ENCODE data around the gene ZNF287.
"Not testable (repeated sequence)": the region's sequence is repeated elsewhere in the genome, so short reads cannot be mapped to it uniquely, and the experiment has no call there.

Gene ZNF287

GRCh38 chr17:16534236-16534635 is 34.8 kb downstream of the ZNF287 start:
- TF ChIP-seq, protein P1, sequence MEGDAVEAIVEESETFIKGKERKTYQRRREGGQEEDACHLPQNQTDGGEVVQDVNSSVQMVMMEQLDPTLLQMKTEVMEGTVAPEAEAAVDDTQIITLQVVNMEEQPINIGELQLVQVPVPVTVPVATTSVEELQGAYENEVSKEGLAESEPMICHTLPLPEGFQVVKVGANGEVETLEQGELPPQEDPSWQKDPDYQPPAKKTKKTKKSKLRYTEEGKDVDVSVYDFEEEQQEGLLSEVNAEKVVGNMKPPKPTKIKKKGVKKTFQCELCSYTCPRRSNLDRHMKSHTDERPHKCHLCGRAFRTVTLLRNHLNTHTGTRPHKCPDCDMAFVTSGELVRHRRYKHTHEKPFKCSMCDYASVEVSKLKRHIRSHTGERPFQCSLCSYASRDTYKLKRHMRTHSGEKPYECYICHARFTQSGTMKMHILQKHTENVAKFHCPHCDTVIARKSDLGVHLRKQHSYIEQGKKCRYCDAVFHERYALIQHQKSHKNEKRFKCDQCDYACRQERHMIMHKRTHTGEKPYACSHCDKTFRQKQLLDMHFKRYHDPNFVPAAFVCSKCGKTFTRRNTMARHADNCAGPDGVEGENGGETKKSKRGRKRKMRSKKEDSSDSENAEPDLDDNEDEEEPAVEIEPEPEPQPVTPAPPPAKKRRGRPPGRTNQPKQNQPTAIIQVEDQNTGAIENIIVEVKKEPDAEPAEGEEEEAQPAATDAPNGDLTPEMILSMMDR (conservative IDR thresholded peaks at IDR 0.05; ENCODE audit: low read depth, low read length) = no peak
- no peak overlapping the region for H3K4me3 ChIP-seq (ENCODE audit: low read depth, low read length)
- DNase-seq (ENCODE audit: low read depth) = no peak

GRCh38 chr17:16529906-16530305 is 39.1 kb downstream of the ZNF287 start:
- H3K4me3 ChIP-seq (ENCODE audit: low read depth, low read length) = no peak overlapping the region
- no peak for DNase-seq (ENCODE audit: low read depth)
- TF ChIP-seq, protein P1 (conservative IDR thresholded peaks at IDR 0.05; ENCODE audit: low read depth, low read length) = no peak

- no peak overlapping the region for H3K4me3 ChIP-seq (ENCODE audit: low read depth, low read length)
- TF ChIP-seq, protein P1 (conservative IDR thresholded peaks at IDR 0.05; ENCODE audit: low read depth, low read length) = no peak
- DNase-seq (ENCODE audit: low read depth) = no peak
Observed at GRCh38 chr17:16527298-16527697, 41.7 kb downstream of the ZNF287 start.

DNA sequence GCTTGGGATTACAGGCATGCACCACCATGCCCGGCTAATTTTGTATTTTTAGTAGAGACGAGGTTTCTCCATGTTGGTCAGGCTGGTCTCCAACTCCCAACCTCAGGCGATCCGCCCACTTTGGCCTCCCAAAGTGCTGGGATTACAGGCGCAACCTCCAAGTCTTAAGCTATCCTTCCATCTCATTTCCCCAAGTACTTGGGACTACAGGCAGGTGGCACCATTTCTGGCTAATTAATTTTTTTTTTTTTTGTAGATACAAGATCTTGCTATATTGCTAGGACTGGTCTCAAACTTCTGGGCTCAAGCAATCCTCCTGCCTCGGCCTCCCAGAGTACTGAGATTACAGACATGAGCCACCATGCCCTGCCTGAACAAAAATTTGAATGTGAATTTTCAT is 43.4 kb downstream of the ZNF287 start:
- not testable (repeated sequence) for H3K4me3 ChIP-seq (ENCODE audit: low read depth, low read length)
- TF ChIP-seq, protein P1 (conservative IDR thresholded peaks at IDR 0.05; ENCODE audit: low read depth, low read length) = peak; percentile 52
- DNase-seq (ENCODE audit: low read depth) = peak; percentile 37

DNA sequence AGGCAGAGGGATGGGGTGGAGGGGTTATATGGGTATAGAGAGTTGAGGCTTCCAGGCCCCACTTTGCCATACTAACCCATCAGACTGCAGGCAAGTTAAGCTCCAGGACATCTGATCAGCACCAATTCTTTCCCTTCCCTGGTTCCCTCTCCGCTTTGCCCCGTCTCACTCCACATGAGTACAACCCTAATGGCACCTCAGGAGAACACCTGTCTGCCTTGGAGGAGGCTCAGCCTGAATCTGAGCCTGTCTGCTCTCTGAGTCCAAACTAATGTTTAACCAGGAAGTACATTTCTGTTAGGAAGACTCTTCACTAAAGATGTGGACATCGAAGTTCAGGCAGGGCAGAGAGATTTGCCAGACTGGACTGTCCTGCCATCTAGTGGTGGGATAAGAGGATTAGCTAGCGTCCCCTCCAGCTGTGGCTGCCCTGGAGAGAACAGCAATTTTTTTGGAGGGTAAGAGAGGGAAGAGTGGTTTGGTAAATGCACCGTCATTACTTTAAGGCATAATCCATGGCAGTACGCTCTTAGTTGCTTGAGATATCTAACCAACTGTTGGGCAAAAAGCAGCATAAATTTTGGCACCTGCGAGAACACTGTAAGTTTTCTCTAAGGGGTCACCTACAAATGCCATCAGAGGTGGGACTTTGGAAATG is 47.8 kb downstream of the ZNF287 start:
- DNase-seq (ENCODE audit: low read depth) = peak; percentile 95
- no peak overlapping the region for H3K4me3 ChIP-seq (ENCODE audit: low read depth, low read length)
- TF ChIP-seq, protein P1 (conservative IDR thresholded peaks at IDR 0.05; ENCODE audit: low read depth, low read length) = peak; percentile 96

DNA sequence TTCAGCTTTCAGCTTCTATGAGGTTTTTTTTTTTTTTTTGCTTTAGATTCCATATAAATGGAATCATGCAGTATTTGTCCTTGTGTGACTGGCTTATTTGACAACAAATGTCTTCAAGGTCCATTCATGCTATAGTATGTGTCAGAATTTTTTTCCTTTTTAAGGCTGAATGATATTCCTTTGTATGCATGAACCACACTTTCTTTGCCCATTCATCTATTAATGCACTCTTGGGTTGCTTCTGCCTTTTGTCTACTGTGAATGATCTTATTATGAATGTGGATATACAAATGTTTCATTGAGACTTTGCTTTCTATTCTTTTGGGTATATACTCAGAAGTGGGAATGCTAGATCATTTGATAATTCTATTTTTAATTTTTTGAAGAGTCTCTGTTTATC is 50.0 kb downstream of the ZNF287 start:
- TF ChIP-seq, protein P1 (conservative IDR thresholded peaks at IDR 0.05; ENCODE audit: low read depth, low read length) = no peak
- no peak for DNase-seq (ENCODE audit: low read depth)
- no peak overlapping the region for H3K4me3 ChIP-seq (ENCODE audit: low read depth, low read length)

- TF ChIP-seq, protein P1 (conservative IDR thresholded peaks at IDR 0.05; ENCODE audit: low read depth, low read length) = no peak
- no peak for DNase-seq (ENCODE audit: low read depth)
- no peak overlapping the region for H3K4me3 ChIP-seq (ENCODE audit: low read depth, low read length)
Observed at GRCh38 chr17:16517477-16517876, 51.5 kb downstream of the ZNF287 start.

Data from choroid plexus epithelial cell (primary cell).